Retinal pigment epithelial cell (primary cell): ENCODE results near the gene CTNNBIP1.
A peak's percentile ranks its signal among the peaks of the same experiment; 100 is the strongest.

ENCODE experiments used
- DNase-seq: peaks from one replicate; pipeline ENCODE4 v3.0.0-alpha.2; 2010; ENCODE audit warnings: low read depth
- H3K4me3 ChIP-seq: 2 replicates; pipeline ENCODE4 v1.5.1; 2011; ENCODE audit warnings: mild to moderate bottlenecking, low read length, control low read depth, moderate library complexity
- CTCF ChIP-seq: conservative IDR thresholded peaks from 2 replicates; pipeline ENCODE4 v1.5.1; 2011; ENCODE audit warnings: low read depth, low read length, control low read depth, inconsistent platforms

CTNNBIP1 gene

GRCh38 chr1:9910076-9910422 lies at the start of gene CTNNBIP1:
Gene CTNNBIP1, minus strand, starts transcription at chr1:9910269. Its CDS starts 38,205 bp downstream, at chr1:9872064.
- TF ChIP-seq CTCF: no peak
- peak within 1 kb of the TSS; percentile 75 for H3K4me3 ChIP-seq
- DNase-seq: no peak

GRCh38 chr1:9957726-9958125 lies 47.7 kb upstream of the CTNNBIP1 start:
- TF ChIP-seq CTCF: no peak
- no peak for DNase-seq
- H3K4me3 ChIP-seq: no peak overlapping the region

GRCh38 chr1:9946315-9946714 lies 36.2 kb upstream of the CTNNBIP1 start:
- no peak overlapping the region for H3K4me3 ChIP-seq
- TF ChIP-seq CTCF: no peak
- no peak for DNase-seq

GRCh38 chr1:9942939-9943788 lies 33.1 kb upstream of the CTNNBIP1 start, which contains the start of the genes LZIC and NMNAT1:
Gene LZIC, minus strand, starts transcription at chr1:9943391. Its CDS starts 6,772 bp downstream, at chr1:9936619.
Gene NMNAT1, plus strand, starts transcription at chr1:9943475. Its CDS starts 28,599 bp downstream, at chr1:9972074.
- H3K4me3 ChIP-seq: peak within 1 kb of the TSS; percentile 98

GRCh38 chr1:9942399-9942938 lies 32.4 kb upstream of the CTNNBIP1 start:
- no peak for DNase-seq

More at GRCh38 chr1:9942939-9943788, 33.1 kb upstream of the CTNNBIP1 start, which contains the start of the genes LZIC and NMNAT1:
- peak; percentile 73 for DNase-seq
- no peak for TF ChIP-seq CTCF

GRCh38 chr1:9929431-9930385 lies 19.6 kb upstream of the CTNNBIP1 start:
- no peak overlapping the region for H3K4me3 ChIP-seq
- TF ChIP-seq CTCF: no peak
- DNase-seq: no peak

More at GRCh38 chr1:9942399-9942938, 32.4 kb upstream of the CTNNBIP1 start:
- TF ChIP-seq CTCF: peak; percentile 58
- H3K4me3 ChIP-seq: peak overlapping the region; percentile 98
